ENCODE results near the gene MYL6B. TPM values are rescaled to one million over a fixed set of nuclear protein-coding genes. Genes with fewer than 3 reads are reported as not detected.
A peak's percentile ranks its signal among the peaks of the same experiment; 100 is the strongest.

Gene MYL6B
- total RNA-seq, 1 experiment from 2014 or later = 66.5 TPM

DNA sequence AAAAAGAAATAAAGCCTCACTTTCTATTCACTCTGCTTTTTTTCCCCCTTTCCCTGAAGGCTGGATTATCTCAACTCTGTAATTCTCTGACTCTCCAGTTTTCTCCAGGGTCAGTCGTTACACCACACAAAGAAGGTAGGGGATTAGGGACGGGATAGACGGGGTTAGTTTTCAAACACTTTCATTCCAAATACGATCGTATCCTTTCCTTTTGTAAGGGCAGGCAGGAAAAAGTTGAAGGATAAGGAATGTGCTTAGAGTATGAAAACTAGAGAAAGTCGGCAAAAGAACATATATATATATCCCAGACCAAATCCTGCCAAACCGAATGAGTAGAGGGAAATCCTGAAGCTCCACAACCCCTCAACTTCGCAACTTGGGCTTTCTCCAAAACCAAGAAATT lies 24.9 kb upstream of the MYL6B start:
- no peaks in the 10 kb centered on the region for H3K9me3 ChIP-seq (ENCODE audit: control insufficient read depth, insufficient read depth, low read depth, low read length)
- intact Hi-C loops (cut with micrococcal nuclease; ENCODE audit: unreplicated experiment) = no loop called here

DNA sequence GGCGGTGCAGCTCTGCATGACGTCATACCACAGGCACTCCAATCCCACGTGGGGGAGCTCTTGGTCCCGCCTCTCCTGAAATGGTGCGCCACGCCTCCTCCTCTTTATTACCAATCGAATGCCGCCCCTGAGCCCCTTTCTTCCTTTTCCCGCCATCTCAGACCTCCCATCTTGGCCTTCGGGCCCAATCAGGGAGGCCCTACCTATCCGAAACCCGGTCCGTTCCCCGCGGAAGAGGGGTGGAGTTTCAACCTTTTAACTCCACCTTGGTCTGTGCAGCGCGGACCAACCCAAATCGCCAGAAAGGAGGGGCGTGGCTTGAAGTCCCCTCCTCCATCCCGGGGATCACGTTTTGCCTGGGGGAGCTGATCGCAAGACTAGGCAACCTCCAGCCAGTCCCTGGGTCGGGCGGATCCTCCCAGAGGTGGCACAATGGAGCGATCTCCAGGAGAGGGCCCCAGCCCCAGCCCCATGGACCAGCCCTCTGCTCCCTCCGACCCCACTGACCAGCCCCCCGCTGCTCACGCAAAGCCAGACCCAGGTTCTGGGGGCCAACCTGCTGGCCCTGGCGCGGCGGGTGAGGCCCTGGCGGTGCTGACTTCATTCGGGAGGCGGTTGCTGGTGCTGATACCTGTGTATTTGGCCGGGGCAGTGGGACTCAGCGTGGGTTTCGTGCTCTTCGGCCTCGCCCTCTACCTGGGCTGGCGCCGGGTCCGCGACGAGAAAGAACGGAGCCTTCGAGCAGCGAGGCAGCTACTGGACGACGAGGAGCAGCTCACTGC lies 24.3 kb upstream of the MYL6B start, which contains the start of gene ESYT1:
Gene ESYT1 (plus strand): TSS at position 380 of the 782 bp plus-strand sequence. CDS start 53 bp downstream, at position 433.
- no TSS peak for BruUV-seq (replicated peaks)

More for the DNA sequence above, 24.9 kb upstream of the MYL6B start:
- Histone ChIP-seq H3K27me3 (ENCODE audit: control insufficient read depth, insufficient read depth, low read length) (no peaks in the 10 kb centered on the region), H3K27ac (ENCODE audit: low read length) (peak overlapping the region; percentile 94), H3K4me1 (ENCODE audit: control insufficient read depth, insufficient read depth, low read length) (peaks cover 29% of the 10 kb centered on the region), H3K36me3 (ENCODE audit: control insufficient read depth, insufficient read depth, low read length) (peaks cover 5% of the 10 kb centered on the region; the same call in 1 of the 2 replicates), H3K4me3 (ENCODE audit: low read depth in 2 of 2, low read length in 2 of 2) (peak overlapping the region; percentile 93 to 96)
- in situ Hi-C loops (cut with HindIII; ENCODE audit: low pct_unique_long_range_greater_than_20kb, low sequenced_read_pairs) = no loop called here
- ChIA-PET CTCF (interaction anchor here (0.6 to 1.8 kb wide), 4 partner anchors 9 to 428 kb away, joined by 3 to 14 read pairs (median 6); partner anchors contain the start of gene ZC3H10), POLR2A (interaction anchor here (0.6 to 1.3 kb wide), 5 partner anchors 10 to 682 kb away, joined by 3 to 6 read pairs (median 3); partner anchors contain the start of genes RNF41, SMARCC2 and ZC3H10)
- ATAC-seq (no peak), DNase-seq (ENCODE audit: low read depth, low spot score) (no peak)
- TSS peak; percentile 92 for BruUV-seq (replicated peaks)
- TF ChIP-seq, protein P1, sequence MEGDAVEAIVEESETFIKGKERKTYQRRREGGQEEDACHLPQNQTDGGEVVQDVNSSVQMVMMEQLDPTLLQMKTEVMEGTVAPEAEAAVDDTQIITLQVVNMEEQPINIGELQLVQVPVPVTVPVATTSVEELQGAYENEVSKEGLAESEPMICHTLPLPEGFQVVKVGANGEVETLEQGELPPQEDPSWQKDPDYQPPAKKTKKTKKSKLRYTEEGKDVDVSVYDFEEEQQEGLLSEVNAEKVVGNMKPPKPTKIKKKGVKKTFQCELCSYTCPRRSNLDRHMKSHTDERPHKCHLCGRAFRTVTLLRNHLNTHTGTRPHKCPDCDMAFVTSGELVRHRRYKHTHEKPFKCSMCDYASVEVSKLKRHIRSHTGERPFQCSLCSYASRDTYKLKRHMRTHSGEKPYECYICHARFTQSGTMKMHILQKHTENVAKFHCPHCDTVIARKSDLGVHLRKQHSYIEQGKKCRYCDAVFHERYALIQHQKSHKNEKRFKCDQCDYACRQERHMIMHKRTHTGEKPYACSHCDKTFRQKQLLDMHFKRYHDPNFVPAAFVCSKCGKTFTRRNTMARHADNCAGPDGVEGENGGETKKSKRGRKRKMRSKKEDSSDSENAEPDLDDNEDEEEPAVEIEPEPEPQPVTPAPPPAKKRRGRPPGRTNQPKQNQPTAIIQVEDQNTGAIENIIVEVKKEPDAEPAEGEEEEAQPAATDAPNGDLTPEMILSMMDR (IDR thresholded peaks at IDR 0.05) = no peak
- TF ChIP-seq SIN3A (IDR thresholded peaks at IDR 0.05; ENCODE audit: borderline replicate concordance, insufficient read depth, low read depth, low read length) = no peak; the same call in 1 of the 2 replicates

More for the DNA sequence above, 24.3 kb upstream of the MYL6B start, which contains the start of gene ESYT1:
- H3K27ac ChIP-seq (ENCODE audit: low read length) = peak within 1 kb of the TSS; percentile 94
- ChIA-PET POLR2A (interaction anchor here (0.6 to 1.3 kb wide), 6 partner anchors 10 to 681 kb away, joined by 3 to 6 read pairs (median 3); partner anchors contain the start of genes RNF41, SMARCC2 and ZC3H10), CTCF (interaction anchor here (0.6 to 1.8 kb wide), 6 partner anchors 8 to 428 kb away, joined by 3 to 14 read pairs (median 6); partner anchors contain the start of gene ZC3H10)
- ATAC-seq = peak; percentile 96
- H3K36me3 ChIP-seq (ENCODE audit: control insufficient read depth, insufficient read depth, low read length) = peaks cover 5% of the 10 kb centered on the region; the same call in 1 of the 2 replicates
- no peaks in the 10 kb centered on the region for H3K27me3 ChIP-seq (ENCODE audit: control insufficient read depth, insufficient read depth, low read length)
- H3K4me1 ChIP-seq (ENCODE audit: control insufficient read depth, insufficient read depth, low read length) = peaks cover 29% of the 10 kb centered on the region
- H3K4me3 ChIP-seq (ENCODE audit: low read depth in 2 of 2, low read length in 2 of 2) = peak within 1 kb of the TSS; percentile 93 to 96
- in situ Hi-C loops (cut with HindIII; ENCODE audit: low pct_unique_long_range_greater_than_20kb, low sequenced_read_pairs) (no loop called here), intact Hi-C loops (cut with micrococcal nuclease; ENCODE audit: unreplicated experiment) (no loop called here)
- peak; percentile 99 for DNase-seq (ENCODE audit: low read depth, low spot score)
- TF ChIP-seq SIN3A (IDR thresholded peaks at IDR 0.05; ENCODE audit: borderline replicate concordance, insufficient read depth, low read depth, low read length) (peak; percentile 80; the same call in 1 of the 2 replicates), TCF7L2 (IDR thresholded peaks at IDR 0.05; ENCODE audit: low read depth, low read length) (peak; percentile 48; the same call in 1 of the 2 replicates), POLR2AphosphoS5 (IDR thresholded peaks at IDR 0.05; ENCODE audit: low read depth, low read length) (peak; percentile 79)
- TF ChIP-seq, protein P2, sequence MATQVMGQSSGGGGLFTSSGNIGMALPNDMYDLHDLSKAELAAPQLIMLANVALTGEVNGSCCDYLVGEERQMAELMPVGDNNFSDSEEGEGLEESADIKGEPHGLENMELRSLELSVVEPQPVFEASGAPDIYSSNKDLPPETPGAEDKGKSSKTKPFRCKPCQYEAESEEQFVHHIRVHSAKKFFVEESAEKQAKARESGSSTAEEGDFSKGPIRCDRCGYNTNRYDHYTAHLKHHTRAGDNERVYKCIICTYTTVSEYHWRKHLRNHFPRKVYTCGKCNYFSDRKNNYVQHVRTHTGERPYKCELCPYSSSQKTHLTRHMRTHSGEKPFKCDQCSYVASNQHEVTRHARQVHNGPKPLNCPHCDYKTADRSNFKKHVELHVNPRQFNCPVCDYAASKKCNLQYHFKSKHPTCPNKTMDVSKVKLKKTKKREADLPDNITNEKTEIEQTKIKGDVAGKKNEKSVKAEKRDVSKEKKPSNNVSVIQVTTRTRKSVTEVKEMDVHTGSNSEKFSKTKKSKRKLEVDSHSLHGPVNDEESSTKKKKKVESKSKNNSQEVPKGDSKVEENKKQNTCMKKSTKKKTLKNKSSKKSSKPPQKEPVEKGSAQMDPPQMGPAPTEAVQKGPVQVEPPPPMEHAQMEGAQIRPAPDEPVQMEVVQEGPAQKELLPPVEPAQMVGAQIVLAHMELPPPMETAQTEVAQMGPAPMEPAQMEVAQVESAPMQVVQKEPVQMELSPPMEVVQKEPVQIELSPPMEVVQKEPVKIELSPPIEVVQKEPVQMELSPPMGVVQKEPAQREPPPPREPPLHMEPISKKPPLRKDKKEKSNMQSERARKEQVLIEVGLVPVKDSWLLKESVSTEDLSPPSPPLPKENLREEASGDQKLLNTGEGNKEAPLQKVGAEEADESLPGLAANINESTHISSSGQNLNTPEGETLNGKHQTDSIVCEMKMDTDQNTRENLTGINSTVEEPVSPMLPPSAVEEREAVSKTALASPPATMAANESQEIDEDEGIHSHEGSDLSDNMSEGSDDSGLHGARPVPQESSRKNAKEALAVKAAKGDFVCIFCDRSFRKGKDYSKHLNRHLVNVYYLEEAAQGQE (IDR thresholded peaks at IDR 0.05; ENCODE audit: insufficient read depth in 1 of 2, low read depth in 2 of 2, low read length in 1 of 2) = no peak
- TF ChIP-seq, protein P1 (IDR thresholded peaks at IDR 0.05) = no peak
- H3K9me3 ChIP-seq (ENCODE audit: control insufficient read depth, insufficient read depth, low read depth, low read length) = no peaks in the 10 kb centered on the region

All from Panc1 (cell line).